ENCODE results near the gene ACTL6B.

DNA sequence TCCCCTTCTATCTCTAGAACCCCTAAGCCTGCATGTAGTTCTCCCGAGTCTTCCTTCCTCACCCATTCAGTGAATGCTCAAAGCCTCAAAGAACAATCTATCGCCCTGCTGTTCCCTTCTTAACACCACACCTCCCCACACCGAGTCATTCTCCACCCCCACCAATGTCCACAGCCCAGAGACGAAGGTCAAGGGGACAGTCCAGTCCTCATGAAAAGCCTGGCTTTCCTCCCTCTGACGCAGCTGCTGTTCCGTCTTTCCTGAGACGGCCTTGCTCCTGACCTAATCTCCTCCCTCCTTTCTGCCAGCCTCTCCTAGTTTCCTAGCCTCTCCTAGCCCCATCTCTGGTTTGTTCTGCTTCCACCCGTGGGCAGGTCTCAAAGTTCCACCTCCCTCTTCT lies 34.7 kb downstream of the ACTL6B start:
- no peak for TF ChIP-seq RFX5 (IDR thresholded peaks at IDR 0.05; ENCODE audit: borderline replicate concordance, low read depth, low read length)
- TF ChIP-seq POLR2AphosphoS5 (IDR thresholded peaks at IDR 0.05; ENCODE audit: low read depth, low read length): no peak
- TF ChIP-seq EZH2 (IDR thresholded peaks at IDR 0.05; ENCODE audit: low read depth, low read length, severe bottlenecking): no peak
- TF ChIP-seq MAX (IDR thresholded peaks at IDR 0.05): no peak
- TF ChIP-seq RXRA (IDR thresholded peaks at IDR 0.05; ENCODE audit: insufficient read depth, low read depth, low read length): no peak
- no peak for TF ChIP-seq CTCF (IDR thresholded peaks at IDR 0.05; ENCODE audit: control extremely low read depth in 1 of 3, insufficient read depth in 1 of 3, low read depth in 1 of 3, low read length in 3 of 3)

Data from H1 (cell line).